ENCODE results near the gene LAMA5.

The LAMA5 gene

GRCh38 chr20:62348604-62349003, 18.5 kb downstream of the LAMA5 start:
- H3K4me1 ChIP-seq (ENCODE audit: low read depth, poor library complexity, severe bottlenecking): no peaks in the 10 kb centered on the region
- no peaks in the 10 kb centered on the region for H4K20me1 ChIP-seq (ENCODE audit: insufficient read depth)
- H3K4me3 ChIP-seq (IDR thresholded peaks at IDR 0.05; ENCODE audit: insufficient read depth, low read depth, low read length): no peak overlapping the region
- H3K4me2 ChIP-seq: no peak overlapping the region
- H3K36me3 ChIP-seq (ENCODE audit: insufficient read depth): no peaks in the 10 kb centered on the region
- TF ChIP-seq, protein P1, sequence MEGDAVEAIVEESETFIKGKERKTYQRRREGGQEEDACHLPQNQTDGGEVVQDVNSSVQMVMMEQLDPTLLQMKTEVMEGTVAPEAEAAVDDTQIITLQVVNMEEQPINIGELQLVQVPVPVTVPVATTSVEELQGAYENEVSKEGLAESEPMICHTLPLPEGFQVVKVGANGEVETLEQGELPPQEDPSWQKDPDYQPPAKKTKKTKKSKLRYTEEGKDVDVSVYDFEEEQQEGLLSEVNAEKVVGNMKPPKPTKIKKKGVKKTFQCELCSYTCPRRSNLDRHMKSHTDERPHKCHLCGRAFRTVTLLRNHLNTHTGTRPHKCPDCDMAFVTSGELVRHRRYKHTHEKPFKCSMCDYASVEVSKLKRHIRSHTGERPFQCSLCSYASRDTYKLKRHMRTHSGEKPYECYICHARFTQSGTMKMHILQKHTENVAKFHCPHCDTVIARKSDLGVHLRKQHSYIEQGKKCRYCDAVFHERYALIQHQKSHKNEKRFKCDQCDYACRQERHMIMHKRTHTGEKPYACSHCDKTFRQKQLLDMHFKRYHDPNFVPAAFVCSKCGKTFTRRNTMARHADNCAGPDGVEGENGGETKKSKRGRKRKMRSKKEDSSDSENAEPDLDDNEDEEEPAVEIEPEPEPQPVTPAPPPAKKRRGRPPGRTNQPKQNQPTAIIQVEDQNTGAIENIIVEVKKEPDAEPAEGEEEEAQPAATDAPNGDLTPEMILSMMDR (conservative IDR thresholded peaks at IDR 0.05; ENCODE audit: low read depth, low read length): no peak
- H3K79me2 ChIP-seq (ENCODE audit: insufficient read depth, low read depth): no peaks in the 10 kb centered on the region
- no peaks in the 10 kb centered on the region for H3K27me3 ChIP-seq (ENCODE audit: insufficient read depth, low read depth)
- no peak overlapping the region for H3K27ac ChIP-seq
- H2AFZ ChIP-seq (ENCODE audit: low read depth): no peak overlapping the region
- no peak overlapping the region for H3K9ac ChIP-seq

GRCh38 chr20:62347445-62347844, 19.7 kb downstream of the LAMA5 start:
- no peak overlapping the region for H2AFZ ChIP-seq (ENCODE audit: low read depth)
- H3K9ac ChIP-seq: no peak overlapping the region
- TF ChIP-seq, protein P1 (conservative IDR thresholded peaks at IDR 0.05; ENCODE audit: low read depth, low read length): no peak
- H3K36me3 ChIP-seq (ENCODE audit: insufficient read depth): no peaks in the 10 kb centered on the region
- no peak overlapping the region for H3K27ac ChIP-seq
- no peak overlapping the region for H3K4me3 ChIP-seq (IDR thresholded peaks at IDR 0.05; ENCODE audit: insufficient read depth, low read depth, low read length)
- H3K27me3 ChIP-seq (ENCODE audit: insufficient read depth, low read depth): no peaks in the 10 kb centered on the region
- no peak overlapping the region for H3K4me2 ChIP-seq
- no peaks in the 10 kb centered on the region for H4K20me1 ChIP-seq (ENCODE audit: insufficient read depth)
- no peaks in the 10 kb centered on the region for H3K79me2 ChIP-seq (ENCODE audit: insufficient read depth, low read depth)
- no peaks in the 10 kb centered on the region for H3K4me1 ChIP-seq (ENCODE audit: low read depth, poor library complexity, severe bottlenecking)

GRCh38 chr20:62347151-62347404, 20.0 kb downstream of the LAMA5 start:
- Histone ChIP-seq H3K79me2 (ENCODE audit: insufficient read depth, low read depth) (no peaks in the 10 kb centered on the region), H3K27ac (no peak overlapping the region), H4K20me1 (ENCODE audit: insufficient read depth) (no peaks in the 10 kb centered on the region), H3K9ac (no peak overlapping the region), H3K27me3 (ENCODE audit: insufficient read depth, low read depth) (no peaks in the 10 kb centered on the region), H3K4me1 (ENCODE audit: low read depth, poor library complexity, severe bottlenecking) (no peaks in the 10 kb centered on the region), H3K36me3 (ENCODE audit: insufficient read depth) (no peaks in the 10 kb centered on the region), H3K4me2 (no peak overlapping the region), H3K4me3 (IDR thresholded peaks at IDR 0.05; ENCODE audit: insufficient read depth, low read depth, low read length) (no peak overlapping the region), H2AFZ (ENCODE audit: low read depth) (no peak overlapping the region)
- TF ChIP-seq, protein P1 (conservative IDR thresholded peaks at IDR 0.05; ENCODE audit: low read depth, low read length): no peak

DNA sequence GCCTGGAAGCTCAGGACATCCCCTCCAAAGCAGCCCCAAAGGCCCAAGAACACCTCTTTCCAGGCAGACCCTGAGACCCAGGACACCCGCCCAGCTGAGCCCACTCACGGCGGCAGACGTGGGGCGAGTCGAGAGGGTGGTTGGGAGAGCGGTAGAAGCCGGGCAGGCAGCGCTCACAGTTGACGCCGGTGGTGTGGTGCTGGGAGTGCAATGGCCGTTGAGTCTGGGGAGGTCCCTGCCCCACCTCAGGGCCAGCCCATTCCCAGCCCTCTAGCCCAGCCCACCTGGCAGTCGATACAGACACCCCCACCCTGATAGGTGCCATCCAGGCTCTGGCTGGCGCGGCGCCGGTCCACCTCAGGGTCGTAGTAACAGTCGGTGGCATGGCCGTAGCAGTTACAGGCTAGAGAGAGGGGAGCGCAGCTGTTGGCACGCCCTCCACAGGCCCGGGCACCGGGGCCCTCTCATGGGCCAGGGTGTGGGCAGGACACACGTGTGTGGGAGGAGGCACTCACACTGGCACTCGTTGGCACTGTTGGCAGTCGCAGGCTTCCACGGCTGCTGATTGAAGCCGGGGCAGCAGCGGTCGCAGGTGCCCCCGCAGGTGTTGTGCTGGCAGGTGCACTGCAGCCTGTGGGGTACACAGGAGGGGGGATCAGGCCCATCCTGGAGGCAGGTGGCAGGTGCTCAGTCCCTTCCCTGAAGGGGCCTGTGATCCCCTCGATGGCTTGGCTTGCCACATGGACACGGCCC, 20.5 kb downstream of the LAMA5 start:
- peaks cover 3% of the 10 kb centered on the region for H3K4me1 ChIP-seq (ENCODE audit: low read depth, poor library complexity, severe bottlenecking)
- H3K4me3 ChIP-seq (IDR thresholded peaks at IDR 0.05; ENCODE audit: insufficient read depth, low read depth, low read length): no peak overlapping the region
- H3K27ac ChIP-seq: no peak overlapping the region
- no peaks in the 10 kb centered on the region for H3K79me2 ChIP-seq (ENCODE audit: insufficient read depth, low read depth)
- no peaks in the 10 kb centered on the region for H3K36me3 ChIP-seq (ENCODE audit: insufficient read depth)
- no peaks in the 10 kb centered on the region for H4K20me1 ChIP-seq (ENCODE audit: insufficient read depth)
- no peak overlapping the region for H3K9ac ChIP-seq
- H3K4me2 ChIP-seq: no peak overlapping the region
- no peak overlapping the region for H2AFZ ChIP-seq (ENCODE audit: low read depth)
- TF ChIP-seq, protein P1 (conservative IDR thresholded peaks at IDR 0.05; ENCODE audit: low read depth, low read length): no peak
- H3K27me3 ChIP-seq (ENCODE audit: insufficient read depth, low read depth): no peaks in the 10 kb centered on the region
